ENCODE data around the gene XYLB. TPM values are rescaled to one million over a fixed set of nuclear protein-coding genes. Genes with fewer than 3 reads are reported as not detected.
"Not testable (repeated sequence)": the region's sequence is repeated elsewhere in the genome, so short reads cannot be mapped to it uniquely, and the experiment has no call there.

Gene XYLB
- total RNA-seq, 1 donor from 2014 or later: 1.8 TPM

DNA sequence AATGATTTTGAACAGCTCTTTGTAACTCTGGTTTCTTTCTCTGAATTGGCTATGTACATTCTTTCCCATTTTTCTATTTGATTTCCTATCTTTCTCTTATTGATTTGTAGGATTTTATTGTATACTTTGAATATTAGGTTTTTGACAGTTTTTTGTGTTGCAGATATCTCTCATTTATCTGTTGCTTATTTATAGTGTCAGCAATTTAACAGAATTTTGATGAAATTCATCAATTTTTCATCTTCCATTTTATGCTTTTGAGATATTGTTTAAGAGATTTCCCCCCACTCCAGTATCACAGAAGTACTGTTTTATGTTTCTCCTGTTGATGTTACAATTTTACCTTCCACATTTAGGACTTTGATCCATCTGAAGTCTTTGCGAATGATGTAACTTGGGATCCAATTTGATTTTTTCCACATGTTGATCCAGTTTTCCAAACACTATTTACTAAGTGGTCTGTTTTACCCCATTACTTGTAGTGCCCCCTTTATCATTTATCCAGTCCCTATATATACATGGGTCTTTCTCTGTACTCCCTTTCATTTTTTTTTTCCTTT is 46.1 kb downstream of the XYLB start:
- no peak for DNase-seq (ENCODE audit: low read depth in 2 of 2)

DNA sequence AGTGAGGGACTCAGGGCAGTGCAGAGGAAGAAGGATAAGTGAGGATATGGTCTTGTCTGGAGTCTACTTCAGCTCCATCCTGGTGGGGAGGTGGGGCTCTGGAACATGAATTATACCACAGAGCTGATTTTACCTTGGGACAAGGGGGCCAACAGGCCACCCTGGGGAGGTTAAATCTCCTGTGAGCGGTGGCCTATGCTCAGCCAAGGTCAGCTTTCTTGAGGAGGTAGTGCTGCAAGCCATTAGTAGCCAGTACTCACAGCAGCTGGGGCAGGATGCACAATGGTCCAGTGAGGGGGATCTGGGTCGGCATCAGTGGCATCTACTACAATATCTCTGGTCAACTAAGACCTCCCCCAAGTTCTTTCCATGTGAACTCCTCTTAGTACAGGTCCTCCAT is 49.7 kb downstream of the XYLB start:
- no peak for DNase-seq (ENCODE audit: low read depth in 2 of 2)

DNA sequence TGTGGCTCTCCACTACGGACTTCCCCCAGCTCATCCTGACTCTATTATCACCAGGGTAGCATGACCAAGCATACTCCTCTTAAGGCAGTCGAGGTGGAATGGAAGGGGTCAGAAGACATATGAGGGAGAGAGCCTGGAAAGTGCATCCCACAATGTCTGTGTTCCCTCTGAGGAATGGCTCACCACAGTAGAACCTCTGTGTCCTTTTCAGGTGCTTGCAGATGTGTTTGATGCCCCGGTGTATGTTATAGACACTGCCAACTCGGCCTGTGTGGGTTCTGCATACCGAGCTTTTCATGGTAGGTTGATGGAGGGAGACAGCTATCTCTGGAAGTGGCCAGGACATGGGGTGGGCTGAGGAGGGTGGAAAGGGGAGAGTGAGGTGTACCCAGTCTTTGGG is 50.3 kb downstream of the XYLB start:
- DNase-seq (ENCODE audit: low read depth in 2 of 2): no peak

DNA sequence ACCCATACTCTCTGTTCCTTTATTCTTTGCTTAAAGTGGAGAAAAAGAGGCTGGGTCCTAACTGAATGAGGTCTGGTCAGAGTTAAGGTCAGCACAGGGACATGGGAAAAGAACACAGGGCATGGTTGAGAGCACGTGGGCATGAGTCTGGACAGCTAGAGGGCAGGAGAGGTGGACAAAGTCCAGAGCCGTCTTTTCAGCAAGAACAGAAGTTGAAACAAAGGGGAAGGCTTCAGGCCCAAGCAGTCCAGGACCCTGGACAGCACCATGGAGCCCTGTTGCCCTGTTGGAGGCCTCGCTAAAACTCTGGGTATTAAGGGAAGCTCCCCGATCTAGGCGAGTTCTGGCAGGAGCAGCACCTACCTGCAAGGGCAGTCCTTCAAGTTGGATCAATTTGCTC is 50.7 kb downstream of the XYLB start:
- DNase-seq (ENCODE audit: low read depth in 2 of 2): peak; percentile 56 to 57

DNA sequence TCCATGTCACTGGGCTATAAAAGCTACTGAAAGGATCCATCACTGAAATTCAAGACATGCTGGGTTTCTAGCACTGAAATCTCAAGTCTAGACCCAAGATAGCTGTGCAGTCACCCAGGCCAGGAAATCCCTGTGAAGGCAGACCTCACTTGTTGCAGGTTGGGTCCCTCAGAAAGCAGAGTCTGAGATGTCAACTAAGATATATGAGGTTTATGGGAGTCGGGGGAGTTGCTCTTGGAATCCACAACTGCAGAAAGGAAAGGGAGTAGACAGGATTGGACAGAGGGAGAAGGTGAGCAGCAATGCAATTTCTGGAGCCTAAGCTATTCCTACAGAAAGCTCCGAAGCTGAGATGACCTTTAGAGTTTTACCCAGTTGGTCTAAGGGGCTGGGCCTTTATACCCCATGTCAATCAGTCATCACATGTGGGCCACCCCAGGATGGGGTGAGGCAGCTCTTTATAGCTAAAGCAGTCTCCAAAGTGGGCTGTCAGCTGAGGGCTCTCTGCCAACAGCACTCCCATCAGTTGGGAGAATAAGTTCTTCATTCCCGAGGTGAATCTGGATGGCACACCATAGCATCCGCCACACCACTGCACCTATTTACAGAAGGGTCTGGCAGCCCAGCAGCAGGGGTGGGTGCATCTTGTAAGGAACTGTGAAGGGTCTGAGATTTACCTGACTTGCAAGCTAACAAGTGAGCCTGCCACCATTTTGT is 54.8 kb downstream of the XYLB start:
- DNase-seq (ENCODE audit: low read depth in 2 of 2): no peak

DNA sequence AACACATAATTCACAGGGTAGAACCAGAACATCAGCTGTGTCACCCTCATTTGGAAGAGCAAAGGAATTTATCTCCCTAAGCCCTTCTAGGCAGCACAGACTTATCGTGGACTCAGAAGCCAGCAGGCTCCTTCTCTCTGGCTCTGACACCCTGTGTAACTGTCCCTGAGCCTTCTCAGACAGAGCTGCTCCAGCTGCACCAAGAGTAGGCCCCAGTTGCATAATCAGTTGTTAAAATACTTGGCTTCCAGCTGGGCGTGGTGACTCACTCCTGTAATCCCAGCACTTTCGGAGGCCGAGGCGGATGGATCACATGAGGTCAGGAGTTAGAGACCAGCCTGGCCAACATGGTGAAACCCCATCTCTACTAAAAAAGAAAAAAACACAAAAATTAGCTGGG is 57.7 kb downstream of the XYLB start:
- DNase-seq (ENCODE audit: low read depth in 2 of 2): no peak

DNA sequence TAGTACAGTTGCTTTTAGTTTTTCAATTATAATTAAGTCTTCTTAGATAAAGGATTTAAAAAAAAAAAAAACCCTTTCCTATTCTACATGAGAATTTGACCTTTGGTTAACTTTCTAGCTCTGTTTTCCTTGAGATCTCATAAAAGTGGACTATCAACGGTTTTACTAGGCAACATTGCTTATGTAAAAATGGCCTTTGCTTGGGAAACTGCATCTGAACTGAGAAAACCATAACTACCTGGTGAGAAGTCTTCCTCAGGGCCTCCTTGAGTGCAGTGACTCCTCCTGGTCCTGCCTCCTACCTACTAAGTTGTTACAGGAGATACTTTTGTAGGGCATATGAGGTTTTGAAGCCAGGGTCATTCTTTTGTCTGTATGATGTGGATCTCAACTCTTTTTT is 65.0 kb downstream of the XYLB start:
- no peak for DNase-seq (ENCODE audit: low read depth in 2 of 2)

DNA sequence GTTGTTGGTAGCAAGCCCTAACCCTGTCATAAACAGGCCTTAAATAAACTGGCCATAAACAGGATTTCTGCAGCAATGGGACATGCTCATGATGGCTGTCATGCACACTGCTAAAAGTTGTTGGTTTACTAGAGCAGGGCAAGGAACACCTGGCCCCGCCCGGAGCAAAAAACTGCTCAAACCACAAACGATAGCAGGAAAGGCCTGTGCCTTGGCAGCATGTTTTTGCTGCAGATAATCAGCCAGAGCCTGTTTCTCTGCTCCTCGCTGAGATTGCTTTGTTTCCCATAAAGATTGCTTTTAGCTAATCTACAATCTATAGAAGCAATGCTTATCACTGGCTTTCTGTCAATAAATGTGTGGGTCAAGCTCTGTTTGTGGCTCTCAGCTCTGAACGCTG is 74.2 kb downstream of the XYLB start:
- DNase-seq (ENCODE audit: low read depth in 2 of 2): not testable (repeated sequence)

DNA sequence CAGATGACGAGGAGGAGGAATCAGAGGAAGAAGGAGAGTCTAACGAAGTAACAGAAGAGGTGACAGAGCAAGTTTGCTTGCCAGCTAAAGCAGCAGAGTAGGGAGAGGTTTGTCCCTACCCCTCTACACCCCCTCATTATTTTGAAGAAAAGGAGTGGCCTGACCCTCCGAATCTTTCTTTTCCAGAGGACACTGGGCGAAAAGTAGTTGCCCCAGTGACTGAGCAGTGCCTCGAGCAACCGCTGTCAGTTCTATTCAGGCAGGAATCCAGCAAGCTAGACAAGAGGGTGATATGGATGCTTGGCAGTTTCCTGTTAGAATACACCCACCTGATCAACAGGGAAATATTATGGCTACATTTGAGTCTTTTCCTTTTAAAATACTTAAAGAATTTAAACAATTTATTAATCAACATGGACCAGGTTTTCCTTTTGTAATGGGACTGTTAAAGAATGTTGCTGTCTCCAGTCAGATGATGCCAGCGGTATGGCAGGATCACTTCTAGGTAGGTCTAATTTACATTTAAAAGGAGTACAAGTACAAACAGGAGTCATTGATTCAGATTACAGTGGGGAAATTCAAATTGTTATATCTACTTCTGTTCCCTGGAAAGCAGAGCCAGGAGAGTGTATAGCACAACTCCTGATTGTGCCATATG is 75.2 kb downstream of the XYLB start:
- no peak for DNase-seq (ENCODE audit: low read depth in 2 of 2)

DNA sequence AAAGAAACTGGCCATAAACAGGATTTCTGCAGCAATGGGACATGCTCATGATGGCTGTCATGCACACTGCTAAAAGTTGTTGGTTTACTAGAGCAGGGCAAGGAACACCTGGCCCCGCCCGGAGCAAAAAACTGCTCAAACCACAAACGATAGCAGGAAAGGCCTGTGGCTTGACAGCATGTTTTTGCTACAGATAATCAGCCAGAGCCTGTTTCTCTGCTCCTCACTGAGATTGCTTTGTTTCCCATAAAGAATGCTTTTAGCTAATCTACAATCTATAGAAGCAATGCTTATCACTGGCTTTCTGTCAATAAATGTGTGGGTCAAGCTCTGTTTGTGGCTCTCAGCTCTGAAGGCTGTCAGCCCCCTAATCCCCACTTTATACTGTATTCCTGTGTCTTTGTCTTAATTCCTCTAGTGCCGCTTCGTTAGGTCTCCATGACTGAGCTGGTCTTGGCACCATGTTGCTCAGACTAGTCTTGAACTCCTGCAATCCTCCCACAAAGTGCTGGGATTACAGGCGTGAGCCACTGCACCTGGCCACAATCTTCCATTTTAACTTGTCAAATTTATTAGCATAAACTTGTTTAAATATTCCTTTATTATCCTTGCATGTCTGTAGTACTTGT is 80.3 kb downstream of the XYLB start:
- DNase-seq (ENCODE audit: low read depth in 2 of 2): not testable (repeated sequence)

DNA sequence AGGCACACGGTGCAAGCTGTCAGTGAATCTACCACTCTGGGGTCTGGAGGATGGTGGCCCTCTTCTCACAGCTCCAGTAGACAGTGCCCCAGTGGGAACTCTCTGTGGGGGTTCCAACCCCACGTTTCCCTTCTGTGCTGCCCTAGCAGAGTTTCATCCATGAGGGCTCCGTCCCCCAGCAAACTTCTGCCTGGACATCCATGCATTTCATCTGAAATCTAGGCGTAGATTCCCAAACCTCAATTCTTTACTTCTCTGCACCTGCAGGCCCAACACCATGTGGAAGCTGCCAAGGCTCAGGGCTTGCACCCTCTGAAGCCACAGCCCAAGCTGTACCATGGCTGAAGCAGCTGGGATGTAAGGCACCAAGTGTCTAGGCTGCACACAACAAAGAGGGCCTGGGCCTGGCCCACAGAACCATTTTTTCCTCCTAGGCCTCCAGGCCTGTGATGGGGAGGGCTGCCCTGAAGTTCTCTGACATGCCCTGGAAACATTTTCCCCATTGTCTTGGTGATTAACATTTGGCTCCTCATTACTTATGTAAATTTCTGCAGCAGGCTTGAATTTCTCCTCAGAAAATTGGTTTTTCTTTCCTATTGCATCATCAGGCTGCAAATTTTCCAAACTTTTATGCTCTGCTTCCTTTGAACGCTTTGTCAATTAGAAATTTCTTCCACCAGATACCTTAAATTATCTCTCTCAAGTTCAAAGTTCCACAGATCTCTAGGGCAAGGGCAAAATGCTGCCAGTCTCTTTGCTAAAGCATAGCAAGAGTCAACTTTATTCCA is 86.5 kb downstream of the XYLB start:
- not testable (repeated sequence) for DNase-seq (ENCODE audit: low read depth in 2 of 2)

DNA sequence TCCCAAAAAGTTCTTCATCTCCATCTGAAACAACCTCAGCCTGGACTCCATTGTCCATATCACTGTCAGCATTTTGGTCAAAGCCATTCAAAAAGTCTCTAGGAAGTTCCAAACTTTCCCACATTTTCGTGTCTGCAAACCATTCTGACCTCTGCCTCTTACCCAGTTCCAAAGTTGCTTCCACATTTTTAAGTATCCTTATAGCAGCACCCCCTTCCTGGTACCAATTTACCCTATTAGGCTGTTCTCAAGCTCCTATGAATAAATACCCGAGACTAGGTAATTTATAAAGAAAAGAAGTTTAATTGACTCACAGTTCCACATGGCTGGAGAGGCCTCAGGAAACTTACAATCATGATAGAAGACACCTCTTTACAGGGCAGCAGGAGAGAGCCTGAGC is 87.1 kb downstream of the XYLB start:
- not testable (repeated sequence) for DNase-seq (ENCODE audit: low read depth in 2 of 2)

DNA sequence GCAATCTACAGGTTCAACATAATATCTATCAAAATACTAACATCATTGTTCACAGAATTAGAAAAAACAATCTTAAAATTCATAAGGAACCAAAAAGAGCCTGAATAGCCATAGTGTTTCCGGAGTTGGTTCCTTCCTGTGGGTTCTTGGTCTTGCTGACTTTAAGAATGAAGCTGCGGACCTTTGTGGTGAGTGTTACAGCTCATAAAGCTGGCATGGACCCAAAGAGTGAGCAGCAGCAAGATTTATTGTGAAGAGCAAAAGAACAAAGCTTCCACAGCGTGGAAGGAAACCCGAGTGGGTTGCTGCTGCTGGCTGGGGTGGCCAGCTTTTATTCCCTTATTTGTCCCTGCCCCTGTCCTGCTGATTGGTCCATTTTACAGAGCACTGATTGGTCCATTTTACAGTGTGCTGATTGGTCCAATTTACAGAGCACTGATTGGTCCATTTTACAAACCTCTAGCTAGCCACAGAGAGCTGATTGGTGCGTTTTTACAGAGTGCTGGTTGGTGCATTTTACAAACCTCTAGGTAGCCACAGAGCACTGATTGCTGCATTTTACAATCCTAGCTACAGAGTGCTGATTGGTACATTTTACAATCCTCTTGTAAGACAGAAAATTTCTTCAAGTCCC is 92.0 kb downstream of the XYLB start:
- peak in 1 of 2 donors; percentile 84 for DNase-seq (ENCODE audit: low read depth in 2 of 2)

DNA sequence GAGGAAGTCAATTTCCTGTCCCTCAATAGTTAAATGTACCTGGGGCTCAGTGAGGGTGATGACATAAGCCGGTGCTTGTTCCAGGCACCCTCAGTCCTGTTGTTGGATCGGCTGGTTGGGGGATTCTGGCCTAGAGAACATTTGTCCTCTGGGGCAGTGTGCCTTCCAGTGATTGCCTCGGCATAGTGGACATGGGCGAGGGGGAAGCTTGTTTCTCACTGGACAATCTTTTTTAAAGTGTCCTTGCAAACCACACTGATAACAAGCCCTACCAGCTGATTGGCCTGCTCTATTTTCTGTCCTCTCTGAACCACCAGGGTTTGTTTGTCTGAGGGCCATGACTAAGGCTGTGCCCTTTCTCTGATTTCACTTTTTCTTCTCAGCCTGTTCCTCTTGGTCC is 96.6 kb downstream of the XYLB start:
- not testable (repeated sequence) for DNase-seq (ENCODE audit: low read depth in 2 of 2)

DNA sequence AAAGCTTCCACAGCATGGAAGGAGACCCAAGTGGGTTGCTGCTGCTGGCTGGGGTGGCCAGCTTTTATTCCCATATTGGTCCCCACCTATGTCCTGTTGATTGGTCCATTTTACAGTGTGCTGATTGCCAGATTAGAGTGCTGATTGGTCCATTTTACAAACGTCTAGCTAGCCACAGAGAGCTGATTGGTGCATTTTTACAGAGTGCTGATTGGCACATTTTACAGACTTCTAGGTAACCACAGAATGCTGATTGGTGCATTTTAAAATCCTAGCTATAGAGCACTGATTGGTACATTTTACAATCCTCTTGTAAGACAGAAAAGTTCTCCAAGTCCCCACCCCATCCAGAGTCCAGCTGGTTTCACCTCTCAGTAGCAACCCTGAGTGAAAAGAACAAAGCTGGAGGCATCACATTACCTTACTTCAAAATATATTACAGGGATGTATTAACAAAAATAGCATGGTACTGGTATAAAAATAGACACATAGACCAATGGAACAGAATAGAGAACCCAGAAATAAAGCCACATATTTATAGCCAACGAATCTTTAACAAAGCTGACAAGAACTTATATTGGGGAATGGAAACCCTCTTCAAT is 99.6 kb downstream of the XYLB start:
- DNase-seq (ENCODE audit: low read depth in 2 of 2): no peak

DNA sequence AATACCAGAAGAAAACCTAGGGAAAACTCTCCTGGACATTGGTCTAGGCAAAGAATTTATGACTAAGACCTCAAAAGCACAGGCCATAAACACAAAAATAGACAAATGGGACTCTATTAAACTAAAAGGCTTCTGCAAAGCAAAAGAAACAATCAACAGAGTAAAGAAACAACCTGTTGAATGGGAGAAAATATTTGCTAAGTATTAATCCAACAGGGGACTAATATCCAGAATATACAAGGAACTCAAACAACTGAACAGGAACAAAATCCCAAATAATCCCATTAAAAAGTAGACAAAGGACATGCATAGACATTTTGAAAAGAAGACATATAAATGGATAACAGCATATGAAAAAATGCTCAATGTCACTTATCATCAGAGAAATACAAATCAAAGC is 100.2 kb downstream of the XYLB start:
- no peak for DNase-seq (ENCODE audit: low read depth in 2 of 2)

DNA sequence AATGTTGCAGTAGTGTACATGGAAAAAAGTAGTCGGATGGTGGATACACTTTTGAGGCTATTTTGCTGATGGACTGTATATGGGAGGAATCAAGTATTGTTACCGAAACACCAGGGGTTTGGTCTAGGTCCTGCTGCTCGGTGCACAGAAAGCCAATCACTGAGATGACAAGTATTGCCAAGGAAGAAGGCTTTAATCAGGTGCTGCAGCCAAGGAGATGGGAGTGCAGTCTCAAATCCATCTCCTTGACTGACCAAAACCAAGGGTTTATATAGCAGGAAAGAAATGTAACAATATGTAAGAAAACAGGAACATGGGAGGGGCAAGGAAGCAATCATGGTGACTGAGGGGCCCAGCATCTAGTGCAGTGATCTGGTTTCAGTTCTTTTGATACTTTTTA is 104.3 kb downstream of the XYLB start:
- DNase-seq (ENCODE audit: low read depth in 2 of 2): no peak

DNA sequence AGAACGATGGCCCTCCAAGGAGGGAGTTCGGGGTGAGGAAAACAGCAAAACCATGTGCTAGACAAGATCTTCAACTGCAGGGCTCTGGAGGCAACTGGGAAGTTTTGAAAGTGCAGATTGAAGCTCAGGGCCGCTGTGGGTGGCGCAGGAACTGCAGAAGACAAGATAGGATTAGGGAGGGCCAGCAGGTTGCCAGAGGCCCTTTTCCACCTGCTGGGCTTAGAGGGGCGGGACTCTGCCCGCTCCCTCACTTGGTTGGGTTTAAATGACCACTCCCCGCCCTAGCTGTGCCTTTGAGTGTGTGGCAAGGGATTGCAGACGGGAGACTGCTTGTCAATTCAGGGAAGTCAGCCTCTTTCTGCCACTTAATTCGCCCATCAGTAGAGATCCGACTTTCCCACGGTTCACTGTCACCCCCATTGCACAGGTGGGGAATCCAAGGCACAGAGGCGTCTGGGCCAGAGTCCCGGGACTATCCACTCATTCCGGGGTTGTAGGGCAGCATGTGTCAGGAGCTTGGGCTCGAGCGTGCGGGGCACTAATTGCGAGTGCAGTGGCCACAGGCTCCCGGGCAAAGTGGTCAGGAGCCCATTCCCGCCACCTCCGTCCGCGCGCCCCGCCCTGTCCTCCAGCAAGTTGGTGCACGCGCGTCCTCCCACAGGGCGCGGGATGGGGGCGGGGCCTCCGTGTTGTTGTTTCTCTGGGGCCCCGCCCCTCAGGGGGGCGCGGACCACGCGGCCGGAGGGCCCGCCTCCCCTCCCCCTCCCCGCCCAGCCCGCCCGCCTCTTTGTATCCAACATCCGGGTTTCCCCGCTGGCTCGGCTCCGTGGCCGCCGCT is 106.7 kb downstream of the XYLB start, which contains the start of gene ACVR2B:
TSS of gene ACVR2B (plus strand) at position 816 of the 838 bp plus-strand sequence. CDS start 433 bp downstream, outside the sequence.
- DNase-seq (ENCODE audit: low read depth in 2 of 2): peak; percentile 78 to 86

DNA sequence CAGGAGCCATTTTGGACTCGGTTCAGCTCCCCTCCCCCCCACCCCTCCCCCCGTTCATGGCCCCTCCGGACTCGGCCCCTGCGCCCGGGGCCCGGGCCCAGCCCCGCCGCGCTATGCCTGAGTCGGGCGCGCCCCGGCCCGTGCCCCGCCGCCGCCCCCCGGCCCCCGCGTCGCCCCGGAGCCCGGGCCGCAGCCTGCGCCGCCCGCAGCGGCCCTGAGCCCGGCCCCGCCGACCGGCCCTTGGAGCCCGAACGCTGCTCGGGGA is 107.3 kb downstream of the XYLB start:
- no peak for DNase-seq (ENCODE audit: low read depth in 2 of 2)
